ENCODE measurements around the gene GDF2. TPM values are rescaled to one million over a fixed set of nuclear protein-coding genes. Genes with fewer than 3 reads are reported as not detected.

The GDF2 gene
- total RNA-seq, 1 donor from 2014 or later: not detected

- H3K27ac ChIP-seq: no peak within 1 kb of the TSS
- no peak for DNase-seq (ENCODE audit: extremely low spot score in 2 of 2)
- no peak within 1 kb of the TSS for H3K4me3 ChIP-seq
- TF ChIP-seq CTCF (IDR thresholded peaks at IDR 0.05) (no peak), POLR2AphosphoS5 (IDR thresholded peaks at IDR 0.05; ENCODE audit: insufficient read depth in 1 of 2, low read depth in 1 of 2) (no peak), POLR2A (IDR thresholded peaks at IDR 0.05) (no peak)
- no peaks in the 10 kb centered on the region for H3K27me3 ChIP-seq
- H3K36me3 ChIP-seq: no peaks in the 10 kb centered on the region
- H3K4me1 ChIP-seq: no peaks in the 10 kb centered on the region
- no peaks in the 10 kb centered on the region for H3K9me3 ChIP-seq
- intact Hi-C loops (cut with DNase I): no loop called here
These were observed 25.9 kb downstream of the GDF2 start, which contains the start of gene RBP3 for GRCh38 chr10:47348138-47348651. Gene RBP3 (plus strand): TSS chr10:47348363. CDS start chr10:47348485, 122 bp downstream.

GRCh38 chr10:47348661-47349470 lies 26.6 kb downstream of the GDF2 start:
- Histone ChIP-seq H3K27me3 (no peaks in the 10 kb centered on the region), H3K9me3 (no peaks in the 10 kb centered on the region), H3K27ac (no peak overlapping the region), H3K4me3 (no peak overlapping the region), H3K4me1 (no peaks in the 10 kb centered on the region), H3K36me3 (no peaks in the 10 kb centered on the region)
- TF ChIP-seq POLR2AphosphoS5 (IDR thresholded peaks at IDR 0.05; ENCODE audit: insufficient read depth in 1 of 2, low read depth in 1 of 2): no peak
- no peak for TF ChIP-seq CTCF (IDR thresholded peaks at IDR 0.05)
- TF ChIP-seq POLR2A (IDR thresholded peaks at IDR 0.05): no peak
- no peak for DNase-seq (ENCODE audit: extremely low spot score in 2 of 2)
- intact Hi-C loops (cut with DNase I): no loop called here

- Histone ChIP-seq H3K4me3 (no peak overlapping the region), H3K36me3 (no peaks in the 10 kb centered on the region), H3K9me3 (no peaks in the 10 kb centered on the region), H3K27me3 (no peaks in the 10 kb centered on the region), H3K27ac (no peak overlapping the region), H3K4me1 (no peaks in the 10 kb centered on the region)
- intact Hi-C loops (cut with DNase I): no loop called here
- TF ChIP-seq POLR2A (IDR thresholded peaks at IDR 0.05) (no peak), CTCF (IDR thresholded peaks at IDR 0.05) (no peak), POLR2AphosphoS5 (IDR thresholded peaks at IDR 0.05; ENCODE audit: insufficient read depth in 1 of 2, low read depth in 1 of 2) (no peak)
- DNase-seq (ENCODE audit: extremely low spot score in 2 of 2): no peak
These were observed 27.3 kb downstream of the GDF2 start for GRCh38 chr10:47349516-47349915.

GRCh38 chr10:47349941-47350371 lies 27.7 kb downstream of the GDF2 start:
- H3K36me3 ChIP-seq: no peaks in the 10 kb centered on the region
- H3K9me3 ChIP-seq: no peaks in the 10 kb centered on the region
- H3K4me3 ChIP-seq: no peak overlapping the region
- H3K27me3 ChIP-seq: no peaks in the 10 kb centered on the region
- no peak for DNase-seq (ENCODE audit: extremely low spot score in 2 of 2)
- H3K4me1 ChIP-seq: no peaks in the 10 kb centered on the region
- intact Hi-C loops (cut with DNase I): no loop called here
- no peak overlapping the region for H3K27ac ChIP-seq
- no peak for TF ChIP-seq POLR2A (IDR thresholded peaks at IDR 0.05)
- no peak for TF ChIP-seq POLR2AphosphoS5 (IDR thresholded peaks at IDR 0.05; ENCODE audit: insufficient read depth in 1 of 2, low read depth in 1 of 2)
- no peak for TF ChIP-seq CTCF (IDR thresholded peaks at IDR 0.05)

Data from vagina (tissue), 2 donors.